GM20000 (cell line): Measurements from ENCODE around the gene MAD1L1.

ENCODE experiments used
- DNase-seq: peaks from one replicate; pipeline ENCODE4 v3.0.0; 2012; ENCODE audit warnings: low spot score
- CTCF ChIP-seq: IDR thresholded peaks from 2 replicates; pipeline ENCODE4 v1.5.1; 2012; ENCODE audit warnings: mild to moderate bottlenecking, control low read depth; ENCODE audit errors: extremely low read depth, missing control alignments

Gene MAD1L1

GRCh38 chr7:2095436-2095835 lies 137.3 kb downstream of the MAD1L1 start:
- TF ChIP-seq CTCF, result no peak
- no peak for DNase-seq

GRCh38 chr7:2094454-2095045 lies 138.2 kb downstream of the MAD1L1 start:
- DNase-seq, result no peak
- no peak for TF ChIP-seq CTCF

- no peak for DNase-seq
- TF ChIP-seq CTCF, result no peak
Measured at GRCh38 chr7:2093843-2094220, 138.9 kb downstream of the MAD1L1 start.

- no peak for TF ChIP-seq CTCF
- no peak for DNase-seq
Measured at GRCh38 chr7:2093215-2093842, 139.4 kb downstream of the MAD1L1 start.

- no peak for DNase-seq
- TF ChIP-seq CTCF, result no peak
Measured at GRCh38 chr7:2092279-2092678, 140.5 kb downstream of the MAD1L1 start.

- no peak for DNase-seq
- TF ChIP-seq CTCF, result no peak
Measured at GRCh38 chr7:2090526-2091520, 141.9 kb downstream of the MAD1L1 start.

- no peak for DNase-seq
- TF ChIP-seq CTCF, result no peak
Measured at GRCh38 chr7:2088801-2089200, 143.9 kb downstream of the MAD1L1 start.
